Spleen (tissue), 11 donors: ENCODE measurements around the gene TLE4. TPM values are rescaled to one million over a fixed set of nuclear protein-coding genes. Genes with fewer than 3 reads are reported as not detected.

Experiments
- DNase-seq: peaks from one replicate; pipeline ENCODE4 v3.0.0-alpha.2; 2020
- H3K27ac ChIP-seq, 8 donors: fragments of 200-600 bp; sonication (generic) in 7 of 8; 1 replicate in 4 of 8; 2 replicates in 4 of 8; pipeline versions ENCODE4 v1.5.0 to v1.8.0; 2016 to 2021; ENCODE audit warnings: inconsistent platforms in 4 of 8, mild to moderate bottlenecking in 4 of 8, moderate library complexity in 1 of 8
- H3K27me3 ChIP-seq, 7 donors: fragments of 200-600 bp; sonication (generic) in 6 of 7; replicated peaks in 1 of 7; 1 replicate in 4 of 7; 2 replicates in 3 of 7; pipeline versions ENCODE4 v1.5.0 to v1.8.0; 2016 to 2021; ENCODE audit warnings: inconsistent platforms in 3 of 7, mild to moderate bottlenecking in 1 of 7
- H3K36me3 ChIP-seq, 6 donors: fragments of 200-600 bp; sonication (generic) in 5 of 6; 1 replicate in 4 of 6; 2 replicates in 2 of 6; pipeline versions ENCODE4 v1.5.0 to v1.8.0; 2016 to 2021; ENCODE audit warnings: inconsistent platforms in 2 of 6
- H3K4me1 ChIP-seq, 6 donors: fragments of 200-600 bp; sonication (generic) in 5 of 6; 1 replicate in 3 of 6; 2 replicates in 3 of 6; pipeline versions ENCODE4 v1.5.0 to v1.8.0; 2016 to 2021; ENCODE audit warnings: inconsistent platforms in 3 of 6
- H3K4me3 ChIP-seq, 8 donors: fragments of 200-600 bp; sonication (generic) in 7 of 8; 1 replicate in 4 of 8; 2 replicates in 4 of 8; pipeline versions ENCODE4 v1.5.0 to v1.8.0; 2016 to 2021; ENCODE audit warnings: inconsistent platforms in 4 of 8, mild to moderate bottlenecking in 4 of 8, moderate library complexity in 2 of 8
- H3K9me3 ChIP-seq, 8 donors: fragments of 200-600 bp; sonication (generic) in 7 of 8; 1 replicate in 4 of 8; 2 replicates in 4 of 8; pipeline versions ENCODE4 v1.5.0 to v1.8.0; 2016 to 2021; ENCODE audit warnings: inconsistent platforms in 4 of 8
- POLR2A ChIP-seq, 3 donors: fragments of 450-650 bp; IDR thresholded peaks; one replicate each; pipeline ENCODE4 v1.5.1; 2017; ENCODE audit warnings: antibody characterized with exemption in 3 of 3, mild to moderate bottlenecking in 1 of 3
- POLR2AphosphoS5 ChIP-seq, 3 donors: sonication (generic); formaldehyde crosslinking; IDR thresholded peaks; one replicate each; pipeline ENCODE4 v1.5.1; 2017; ENCODE audit warnings: antibody characterized with exemption in 3 of 3
- WGBS, 5 donors: extraction: QIAGEN DNeasy Blood & Tissue Kit in 3 of 5; methylation state at CpG; one replicate each; pipeline versions ENCODE4 v1.1.5 to v1.1.7; 2013 to 2018; 5-methylcytosine and 5-hydroxymethylcytosine counted together
- intact Hi-C: fragments of 100-400 bp; cut with DNase I; formaldehyde crosslinking; loops from one replicate; pipeline ENCODE4 v1.15.0; 2023; ENCODE audit warnings: low total_unique reads
- polyA plus RNA-seq, 3 donors: library from polyadenylated mRNA; stranded (reverse); fragments of 200-250 nt; gene quantifications; one replicate each; pipeline ENCODE4 v1.2.1, GENCODE V29; 2013
- total RNA-seq, 7 donors: library from RNA; depleted of rRNA in 3 of 7; stranded (reverse); fragments of >200 nt in 3 of 7; fragmentation: NEBNext Ultra II Directional in 4 of 7; extraction: Animal tissue kit (Norgen Biotek cat#: 25700) in 4 of 7; gene quantifications; one replicate each; pipeline versions ENCODE4 v1.1.0 to v1.2.1, GENCODE V29; 2016 to 2021
- TF ChIP-seq, protein P1 (sequence below), 11 experiments: fragments of 200-600 bp in 7 of 11; fragments of 450-650 bp in 4 of 11; sonication (generic) in 4 of 11; IDR thresholded peaks in 8 of 11; conservative IDR thresholded peaks in 3 of 11; 1 replicate in 7 of 11; 2 replicates in 4 of 11; pipeline versions ENCODE4 v1.4.0 to v1.8.0; 2016 to 2021; ENCODE audit warnings: antibody characterized with exemption in 11 of 11, inconsistent platforms in 4 of 11, mild to moderate bottlenecking in 1 of 11
- donor health status: healthy with polysubstance abuse.
- donor health status: DM: no; HTN: no; CAD: no; lungs with moderate emphysema.
- donor health status: DM: no; HTN: no; CAD: no.
- donor health status: Bipolar disorder and iron deficiency.
- donor health status: healthy.
- donor health status: DM: no; HTN: no; CAD: no.
- donor health status: DM: yes; HTN: yes; CAD: no.

The TLE4 gene
- total and polyA plus RNA-seq, 10 donors: 7.8 to 92.8 (median 70.5) TPM

- intact Hi-C loops: no loop called here
- TF ChIP-seq POLR2AphosphoS5 (IDR thresholded peaks at IDR 0.05) (no peak), POLR2A (IDR thresholded peaks at IDR 0.05) (no peak)
- TF ChIP-seq, protein P1, sequence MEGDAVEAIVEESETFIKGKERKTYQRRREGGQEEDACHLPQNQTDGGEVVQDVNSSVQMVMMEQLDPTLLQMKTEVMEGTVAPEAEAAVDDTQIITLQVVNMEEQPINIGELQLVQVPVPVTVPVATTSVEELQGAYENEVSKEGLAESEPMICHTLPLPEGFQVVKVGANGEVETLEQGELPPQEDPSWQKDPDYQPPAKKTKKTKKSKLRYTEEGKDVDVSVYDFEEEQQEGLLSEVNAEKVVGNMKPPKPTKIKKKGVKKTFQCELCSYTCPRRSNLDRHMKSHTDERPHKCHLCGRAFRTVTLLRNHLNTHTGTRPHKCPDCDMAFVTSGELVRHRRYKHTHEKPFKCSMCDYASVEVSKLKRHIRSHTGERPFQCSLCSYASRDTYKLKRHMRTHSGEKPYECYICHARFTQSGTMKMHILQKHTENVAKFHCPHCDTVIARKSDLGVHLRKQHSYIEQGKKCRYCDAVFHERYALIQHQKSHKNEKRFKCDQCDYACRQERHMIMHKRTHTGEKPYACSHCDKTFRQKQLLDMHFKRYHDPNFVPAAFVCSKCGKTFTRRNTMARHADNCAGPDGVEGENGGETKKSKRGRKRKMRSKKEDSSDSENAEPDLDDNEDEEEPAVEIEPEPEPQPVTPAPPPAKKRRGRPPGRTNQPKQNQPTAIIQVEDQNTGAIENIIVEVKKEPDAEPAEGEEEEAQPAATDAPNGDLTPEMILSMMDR (IDR thresholded peaks at IDR 0.05 in 8 of 11, conservative IDR thresholded peaks at IDR 0.05 in 3 of 11): no peak
- Histone ChIP-seq H3K27ac (no peak overlapping the region), H3K9me3 (no peaks in the 10 kb centered on the region), H3K4me3 (no peak overlapping the region), H3K36me3 (peaks cover 0 to 7% (median 0%) of the 10 kb centered on the region in 6 donors), H3K27me3 (no peaks in the 10 kb centered on the region), H3K4me1 (peaks cover 0 to 46% (median 3%) of the 10 kb centered on the region in 6 donors)
- DNase-seq: no peak
- 79 to 94% (median 88%) methylated on average over 7 of the region's 7 CpGs for WGBS, 5 donors
These were observed 121.2 kb downstream of the TLE4 start for GRCh38 chr9:79692857-79693571.

DNA sequence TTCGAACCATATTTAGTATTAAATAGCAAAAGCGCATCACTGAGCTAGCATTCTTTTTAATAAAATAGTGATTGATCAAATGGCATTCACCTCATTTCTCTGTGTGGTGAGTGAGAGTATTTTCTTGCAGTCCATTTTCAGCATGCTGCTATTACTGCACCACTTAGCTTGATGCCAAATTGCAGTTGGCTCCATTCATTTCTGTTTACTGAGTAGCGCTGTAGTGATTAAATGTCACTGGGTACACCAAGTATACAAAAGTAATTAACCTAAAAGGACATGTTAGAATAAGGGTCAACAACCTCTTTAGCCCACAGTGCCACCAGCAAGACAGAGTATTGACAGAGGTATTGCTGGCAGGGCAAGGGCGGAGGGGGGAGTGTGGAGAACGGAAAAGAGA is 122.0 kb downstream of the TLE4 start:
- Histone ChIP-seq H3K36me3 (peaks cover 0 to 7% (median 0%) of the 10 kb centered on the region in 6 donors), H3K27ac (no peak overlapping the region), H3K4me1 (peaks cover 0 to 46% (median 3%) of the 10 kb centered on the region in 6 donors), H3K4me3 (no peak overlapping the region), H3K9me3 (no peaks in the 10 kb centered on the region), H3K27me3 (no peaks in the 10 kb centered on the region)
- intact Hi-C loops: no loop called here
- DNase-seq: no peak
- TF ChIP-seq POLR2A (IDR thresholded peaks at IDR 0.05) (no peak), POLR2AphosphoS5 (IDR thresholded peaks at IDR 0.05) (no peak)
- WGBS, 5 donors: 94 to 99% (median 95%) methylated on average over 5 of the region's 5 CpGs

- DNase-seq: no peak
- intact Hi-C loops: no loop called here
- H3K27me3 ChIP-seq: no peaks in the 10 kb centered on the region
- no peaks in the 10 kb centered on the region for H3K9me3 ChIP-seq
- H3K36me3 ChIP-seq: peaks cover 0 to 7% (median 0%) of the 10 kb centered on the region in 6 donors
- H3K4me1 ChIP-seq: peaks cover 0 to 46% (median 3%) of the 10 kb centered on the region in 6 donors
- 84 to 90% (median 90%) methylated on average over 2 of the region's 2 CpGs for WGBS, 5 donors
- H3K4me3 ChIP-seq: no peak overlapping the region
- TF ChIP-seq, protein P1 (IDR thresholded peaks at IDR 0.05 in 8 of 11, conservative IDR thresholded peaks at IDR 0.05 in 3 of 11): no peak
- TF ChIP-seq POLR2A (IDR thresholded peaks at IDR 0.05): no peak
- no peak for TF ChIP-seq POLR2AphosphoS5 (IDR thresholded peaks at IDR 0.05)
- H3K27ac ChIP-seq: no peak overlapping the region
These were observed 122.4 kb downstream of the TLE4 start for GRCh38 chr9:79694208-79694607.

- WGBS, 5 donors: 50 to 72% (median 70%) methylated on average over 1 of the region's 1 CpG
- peaks cover 0 to 46% (median 3%) of the 10 kb centered on the region in 6 donors for H3K4me1 ChIP-seq
- DNase-seq: no peak
- H3K4me3 ChIP-seq: no peak overlapping the region
- intact Hi-C loops: no loop called here
- H3K27me3 ChIP-seq: no peaks in the 10 kb centered on the region
- H3K36me3 ChIP-seq: peaks cover 0 to 7% (median 0%) of the 10 kb centered on the region in 6 donors
- TF ChIP-seq POLR2AphosphoS5 (IDR thresholded peaks at IDR 0.05) (no peak), POLR2A (IDR thresholded peaks at IDR 0.05) (no peak)
- TF ChIP-seq, protein P1 (IDR thresholded peaks at IDR 0.05 in 8 of 11, conservative IDR thresholded peaks at IDR 0.05 in 3 of 11): no peak
- H3K9me3 ChIP-seq: no peaks in the 10 kb centered on the region
- no peak overlapping the region for H3K27ac ChIP-seq
These were observed 123.1 kb downstream of the TLE4 start for GRCh38 chr9:79694676-79695400.
